ENCODE results near the gene HS2ST1. TPM values are rescaled to one million over a fixed set of nuclear protein-coding genes. Genes with fewer than 3 reads are reported as not detected.

The HS2ST1 gene
- polyA plus RNA-seq, 3 donors: 2.6 to 6.0 (median 4.2) TPM

DNA sequence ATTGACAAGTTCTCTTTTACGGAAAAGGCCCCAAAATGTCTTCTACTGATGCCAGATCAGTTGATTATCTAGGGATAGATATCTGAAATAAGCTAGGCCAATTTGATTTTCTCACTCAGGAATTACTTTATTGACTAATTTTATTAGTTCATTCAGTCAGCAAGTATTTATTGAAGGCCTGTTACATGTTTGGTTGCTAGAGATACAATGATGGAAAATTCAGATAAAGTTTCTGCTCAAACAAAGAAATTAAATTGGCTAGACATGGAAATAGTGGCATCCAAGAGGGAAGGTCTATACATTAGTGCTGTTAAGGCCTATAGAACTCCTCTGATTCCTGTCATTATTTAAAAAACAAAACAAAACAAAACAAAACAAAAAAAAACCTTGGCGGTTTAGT, 56.5 kb downstream of the HS2ST1 start:
- Histone ChIP-seq H3K4me2 (replicated peaks; ENCODE audit: extremely low read depth, low read length, poor library complexity, severe bottlenecking) (no peak overlapping the region), H3K79me2 (ENCODE audit: insufficient read depth, low read length) (no peaks in the 10 kb centered on the region), H2AFZ (ENCODE audit: insufficient read depth, low read depth, low read length, poor library complexity, severe bottlenecking) (no peak overlapping the region), H3K27me3 (ENCODE audit: control insufficient read depth in 2 of 2, insufficient read depth in 2 of 2, low read length in 2 of 2) (no peaks in the 10 kb centered on the region), H4K20me1 (ENCODE audit: insufficient read depth, low read length) (no peaks in the 10 kb centered on the region), H3K4me3 (replicated peaks in 1 of 3; ENCODE audit: low read depth in 2 of 3, low read length in 3 of 3) (no peak overlapping the region), H3K9ac (ENCODE audit: insufficient read depth, low read length, poor library complexity, severe bottlenecking) (no peak overlapping the region), H3K36me3 (replicated peaks in 1 of 2; ENCODE audit: control insufficient read depth in 1 of 2, insufficient read depth in 2 of 2, low read length in 2 of 2) (no peaks in the 10 kb centered on the region), H3K9me3 (replicated peaks in 1 of 2; ENCODE audit: control insufficient read depth in 1 of 2, insufficient read depth in 1 of 2, low read length in 2 of 2) (no peaks in the 10 kb centered on the region), H3K27ac (ENCODE audit: low read depth in 1 of 2, low read length in 2 of 2) (no peak overlapping the region), H3K4me1 (ENCODE audit: control insufficient read depth in 1 of 2, insufficient read depth in 2 of 2, low read length in 2 of 2) (peaks cover 0 to under 1% of the 10 kb centered on the region in 2 donors)
- DNase-seq: no peak
- intact Hi-C loops (cut with micrococcal nuclease): no loop called here
- H3K9me3 Mint-ChIP-seq: no peaks in the 10 kb centered on the region
- WGBS (ENCODE audit: insufficient coverage): no CpG with 5 or more reads among the region's 2 CpGs
- no peak overlapping the region for H3K4me3 Mint-ChIP-seq
- H3K36me3 Mint-ChIP-seq: no peaks in the 10 kb centered on the region
- TF ChIP-seq, protein P1, sequence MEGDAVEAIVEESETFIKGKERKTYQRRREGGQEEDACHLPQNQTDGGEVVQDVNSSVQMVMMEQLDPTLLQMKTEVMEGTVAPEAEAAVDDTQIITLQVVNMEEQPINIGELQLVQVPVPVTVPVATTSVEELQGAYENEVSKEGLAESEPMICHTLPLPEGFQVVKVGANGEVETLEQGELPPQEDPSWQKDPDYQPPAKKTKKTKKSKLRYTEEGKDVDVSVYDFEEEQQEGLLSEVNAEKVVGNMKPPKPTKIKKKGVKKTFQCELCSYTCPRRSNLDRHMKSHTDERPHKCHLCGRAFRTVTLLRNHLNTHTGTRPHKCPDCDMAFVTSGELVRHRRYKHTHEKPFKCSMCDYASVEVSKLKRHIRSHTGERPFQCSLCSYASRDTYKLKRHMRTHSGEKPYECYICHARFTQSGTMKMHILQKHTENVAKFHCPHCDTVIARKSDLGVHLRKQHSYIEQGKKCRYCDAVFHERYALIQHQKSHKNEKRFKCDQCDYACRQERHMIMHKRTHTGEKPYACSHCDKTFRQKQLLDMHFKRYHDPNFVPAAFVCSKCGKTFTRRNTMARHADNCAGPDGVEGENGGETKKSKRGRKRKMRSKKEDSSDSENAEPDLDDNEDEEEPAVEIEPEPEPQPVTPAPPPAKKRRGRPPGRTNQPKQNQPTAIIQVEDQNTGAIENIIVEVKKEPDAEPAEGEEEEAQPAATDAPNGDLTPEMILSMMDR (IDR thresholded peaks at IDR 0.05): no peak
- H3K27ac Mint-ChIP-seq: no peak overlapping the region
- H3K4me1 Mint-ChIP-seq: peaks cover 3% of the 10 kb centered on the region
- peaks cover 0 to 4% (median 0%) of the 10 kb centered on the region in 3 donors for H3K27me3 Mint-ChIP-seq (ENCODE audit: low read depth in 3 of 3)

DNA sequence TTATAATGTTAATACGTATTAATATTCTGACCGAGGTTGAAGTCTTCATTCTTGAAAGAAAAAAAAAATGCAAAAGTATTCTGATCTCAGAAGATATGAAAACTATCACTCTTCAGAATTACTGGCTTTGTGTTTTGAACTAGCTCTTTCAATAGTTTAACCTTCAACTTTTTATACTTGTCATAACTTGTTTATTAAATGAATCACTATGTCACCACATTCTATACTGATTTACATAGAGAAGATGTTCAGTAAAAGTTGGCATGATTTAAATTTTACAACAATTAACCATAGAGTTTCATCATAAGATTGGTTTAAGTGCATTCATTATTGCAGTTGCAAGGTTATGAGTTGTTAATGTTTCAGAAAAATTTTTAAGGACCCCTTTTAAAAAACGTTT, 57.3 kb downstream of the HS2ST1 start:
- H3K79me2 ChIP-seq (ENCODE audit: insufficient read depth, low read length): no peaks in the 10 kb centered on the region
- H3K4me2 ChIP-seq (replicated peaks; ENCODE audit: extremely low read depth, low read length, poor library complexity, severe bottlenecking): no peak overlapping the region
- Mint-ChIP-seq H3K36me3 (no peaks in the 10 kb centered on the region), H3K27me3 (ENCODE audit: low read depth in 3 of 3) (peaks cover 0 to 4% (median 0%) of the 10 kb centered on the region in 3 donors), H3K27ac (no peak overlapping the region), H3K4me1 (no peaks in the 10 kb centered on the region), H3K9me3 (no peaks in the 10 kb centered on the region), H3K4me3 (no peak overlapping the region)
- no peaks in the 10 kb centered on the region for H3K36me3 ChIP-seq (replicated peaks in 1 of 2; ENCODE audit: control insufficient read depth in 1 of 2, insufficient read depth in 2 of 2, low read length in 2 of 2)
- no peaks in the 10 kb centered on the region for H3K27me3 ChIP-seq (ENCODE audit: control insufficient read depth in 2 of 2, insufficient read depth in 2 of 2, low read length in 2 of 2)
- H3K9ac ChIP-seq (ENCODE audit: insufficient read depth, low read length, poor library complexity, severe bottlenecking): no peak overlapping the region
- no CpG with 5 or more reads among the region's 3 CpGs for WGBS (ENCODE audit: insufficient coverage)
- intact Hi-C loops (cut with micrococcal nuclease): no loop called here
- TF ChIP-seq, protein P1 (IDR thresholded peaks at IDR 0.05): no peak
- H3K27ac ChIP-seq (ENCODE audit: low read depth in 1 of 2, low read length in 2 of 2): no peak overlapping the region
- H3K4me3 ChIP-seq (replicated peaks in 1 of 3; ENCODE audit: low read depth in 2 of 3, low read length in 3 of 3): no peak overlapping the region
- H2AFZ ChIP-seq (ENCODE audit: insufficient read depth, low read depth, low read length, poor library complexity, severe bottlenecking): no peak overlapping the region
- H3K4me1 ChIP-seq (ENCODE audit: control insufficient read depth in 1 of 2, insufficient read depth in 2 of 2, low read length in 2 of 2): no peaks in the 10 kb centered on the region
- H4K20me1 ChIP-seq (ENCODE audit: insufficient read depth, low read length): no peaks in the 10 kb centered on the region
- no peaks in the 10 kb centered on the region for H3K9me3 ChIP-seq (replicated peaks in 1 of 2; ENCODE audit: control insufficient read depth in 1 of 2, insufficient read depth in 1 of 2, low read length in 2 of 2)
- no peak for DNase-seq

Data from CD14-positive monocyte (primary cell).